HuH-7 (cell line): ENCODE results near the gene DNAH17.

Experiments
- DNase-seq: peaks from one replicate; pipeline ENCODE4 v3.0.0; 2011; ENCODE audit warnings: low spot score

Gene DNAH17

DNA sequence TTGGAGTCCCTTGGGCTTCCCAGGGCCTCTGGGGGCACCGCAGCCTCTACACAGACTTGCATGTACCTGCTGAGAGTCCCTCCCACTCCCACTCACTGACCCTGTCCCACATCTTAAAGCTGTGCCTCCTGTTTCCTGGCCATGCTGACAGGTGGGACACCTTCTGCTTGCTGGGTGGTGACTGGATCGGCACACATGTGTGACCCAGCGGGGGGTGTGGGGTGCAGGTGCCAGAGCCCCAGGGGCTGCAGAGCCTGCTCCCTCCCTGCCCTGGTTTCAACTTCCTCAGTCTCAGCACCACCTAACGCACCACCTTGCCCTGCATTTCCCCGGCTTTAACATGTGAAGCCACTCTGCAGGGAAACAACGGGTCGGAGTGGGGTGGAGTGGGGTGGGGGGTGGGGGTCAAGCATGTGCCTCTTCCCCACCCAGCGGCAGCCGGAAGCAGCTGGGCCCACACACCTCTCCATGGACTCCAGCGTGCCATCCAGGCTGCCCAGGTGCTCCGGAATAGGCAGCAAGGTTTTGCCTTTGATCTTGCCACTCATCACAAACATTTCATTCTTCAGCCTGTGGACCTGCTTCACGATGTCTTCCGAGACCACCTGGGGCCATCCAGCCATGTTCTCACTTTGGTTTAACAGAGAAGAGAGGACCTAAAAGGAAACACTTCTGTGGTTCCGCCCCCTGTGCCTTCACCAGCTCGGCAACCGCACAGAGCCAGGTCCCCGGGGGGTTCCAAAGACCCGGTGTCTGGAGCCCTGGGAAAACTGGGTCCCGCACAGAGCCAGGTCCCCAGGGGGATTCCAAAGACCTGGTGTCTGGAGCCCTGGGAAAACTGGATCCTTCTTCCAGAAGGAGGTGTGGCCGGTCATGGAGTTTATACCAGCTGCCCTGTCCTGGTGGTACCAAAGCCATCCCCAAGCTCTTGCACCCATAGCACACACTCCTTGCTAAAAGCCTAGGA, 4.7 kb downstream of the DNAH17 start:
- no peak for DNase-seq

- DNase-seq = no peak
Observed at GRCh38 chr17:78571329-78571728, 5.9 kb downstream of the DNAH17 start.

DNA sequence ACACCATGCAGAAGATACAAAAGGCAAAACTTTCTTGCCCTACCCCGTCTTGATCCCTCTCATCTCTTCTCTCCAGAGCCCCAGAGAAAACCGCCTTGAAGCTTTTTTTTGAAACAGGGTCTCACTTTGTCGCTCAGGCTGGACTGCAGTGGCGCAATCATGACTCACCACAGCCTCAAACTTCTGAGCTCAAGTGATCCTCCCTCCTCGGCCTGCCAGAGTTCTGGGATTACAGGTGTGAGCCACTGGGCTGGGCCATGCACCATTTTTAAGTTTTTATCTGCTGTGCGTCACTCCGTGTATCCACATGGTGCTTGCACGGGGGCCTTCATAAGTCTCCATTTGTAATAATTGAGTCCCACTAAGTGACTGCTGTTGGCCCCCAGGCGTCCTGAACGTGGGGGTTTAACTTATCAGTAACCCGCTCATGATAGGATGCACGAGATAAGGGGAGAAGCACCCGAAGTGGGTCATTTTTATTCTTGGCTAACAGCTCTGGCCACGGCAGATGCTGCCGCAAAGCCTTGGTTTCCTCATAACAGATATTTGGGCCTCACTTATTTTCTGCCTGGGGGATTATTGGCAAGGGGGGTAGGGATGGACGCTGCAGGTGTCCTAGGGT, 8.6 kb downstream of the DNAH17 start:
- DNase-seq = no peak

- no peak for DNase-seq
Observed at GRCh38 chr17:78567991-78568390, 9.2 kb downstream of the DNAH17 start.

DNA sequence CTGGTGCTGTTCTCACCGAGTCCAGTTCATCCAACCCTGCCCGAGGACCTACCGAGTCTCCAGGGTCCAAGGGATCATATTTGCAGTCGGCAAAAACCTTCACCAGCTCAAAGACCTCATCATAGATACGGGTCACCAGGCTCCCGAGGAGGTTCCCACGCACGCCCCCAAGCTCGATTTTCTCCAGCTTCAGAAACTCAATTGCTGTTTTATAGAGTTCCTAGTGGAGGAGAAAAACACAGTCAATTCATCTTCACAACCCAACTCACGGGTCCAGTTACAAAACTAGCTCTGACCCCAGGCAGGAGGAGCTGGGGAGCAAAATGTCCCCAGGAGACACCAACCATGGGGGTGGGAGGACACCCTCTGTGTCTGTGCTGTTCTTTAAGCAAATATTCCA, 10.2 kb downstream of the DNAH17 start:
- DNase-seq = no peak

DNA sequence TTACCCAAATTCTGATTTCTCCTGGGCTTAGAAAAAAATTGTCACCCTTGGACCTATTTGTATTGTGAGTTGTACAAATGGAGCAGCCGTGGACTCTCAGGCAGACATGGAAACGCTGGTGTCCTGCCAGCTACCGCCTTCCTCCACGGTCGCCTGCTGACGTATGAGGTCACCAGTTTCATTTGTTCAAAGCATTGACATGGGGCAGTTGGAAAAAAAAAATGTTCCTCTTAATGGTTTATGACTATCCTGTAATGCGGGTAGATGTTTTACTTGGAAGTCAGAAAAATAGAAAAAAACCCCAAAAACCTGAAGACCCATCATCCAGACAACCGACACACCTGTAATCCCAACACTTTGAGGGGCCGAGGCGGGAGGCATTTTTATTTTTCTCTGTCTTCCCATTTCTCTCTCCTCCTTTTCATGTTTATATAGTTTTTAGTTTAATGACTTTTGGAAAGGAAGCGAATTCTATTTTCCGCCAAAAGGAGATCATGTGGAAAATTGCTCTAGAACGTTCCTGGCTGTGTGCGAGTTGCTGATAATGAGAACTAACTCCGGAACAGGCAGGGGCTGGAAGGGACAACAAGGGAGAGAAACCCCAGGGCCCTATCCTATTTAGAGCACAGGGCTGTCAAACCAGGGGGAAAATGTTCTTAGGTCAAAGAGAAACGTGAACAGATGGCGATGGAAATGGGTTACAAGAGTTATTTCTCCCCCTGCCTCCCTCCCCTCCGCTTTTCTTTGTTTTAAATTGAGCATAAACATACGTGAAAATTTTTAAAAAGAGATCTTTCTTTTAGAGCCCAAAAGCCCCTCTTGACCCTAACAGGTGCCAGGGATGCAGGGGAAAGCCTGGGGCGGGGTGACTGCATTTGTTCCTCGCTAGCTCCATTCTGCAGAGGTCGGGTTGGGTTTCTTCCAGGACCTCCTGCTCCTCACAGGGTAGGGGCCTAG, 13.7 kb downstream of the DNAH17 start:
- no peak for DNase-seq

- no peak for DNase-seq
Observed at GRCh38 chr17:78562734-78563133, 14.5 kb downstream of the DNAH17 start.

DNA sequence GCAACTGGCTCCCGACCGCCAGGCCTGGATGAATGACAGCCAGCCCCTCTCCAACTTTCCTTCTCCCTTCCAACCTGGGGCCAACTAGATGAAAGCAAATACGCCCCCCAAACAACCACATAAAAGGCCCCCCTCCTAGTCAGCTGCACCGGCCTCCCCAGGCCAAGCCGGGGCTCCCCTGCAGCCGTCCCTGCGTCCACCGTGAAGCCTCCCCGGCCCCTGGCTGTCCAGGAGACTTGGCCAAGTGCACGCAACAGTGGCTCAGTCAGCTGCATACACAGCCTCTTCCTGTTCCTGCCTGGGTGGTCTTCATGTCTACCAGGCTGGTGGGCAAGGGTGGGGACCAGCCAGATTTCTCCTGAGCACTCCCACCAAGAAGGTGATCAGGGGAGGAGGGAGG, 16.0 kb downstream of the DNAH17 start:
- no peak for DNase-seq

DNA sequence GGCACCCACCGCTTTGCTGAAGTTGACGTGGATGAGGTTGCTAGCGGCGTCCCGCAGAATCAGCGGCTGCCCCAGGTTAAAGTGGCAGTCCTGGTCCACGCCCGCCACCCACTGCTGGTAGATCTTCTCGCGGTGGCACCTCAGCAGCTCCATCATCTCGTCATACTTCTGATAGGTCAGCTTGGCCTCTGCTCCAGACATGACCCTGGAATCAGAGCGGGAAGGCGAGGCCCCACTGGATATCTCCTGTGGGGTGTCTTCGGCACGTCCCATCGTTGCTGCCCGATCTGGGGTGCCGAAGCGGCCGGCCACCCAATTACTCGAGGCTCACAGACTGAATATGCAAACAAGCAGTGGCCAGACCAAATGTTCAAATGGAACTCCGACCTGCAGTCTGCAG, 16.5 kb downstream of the DNAH17 start:
- DNase-seq = no peak

DNA sequence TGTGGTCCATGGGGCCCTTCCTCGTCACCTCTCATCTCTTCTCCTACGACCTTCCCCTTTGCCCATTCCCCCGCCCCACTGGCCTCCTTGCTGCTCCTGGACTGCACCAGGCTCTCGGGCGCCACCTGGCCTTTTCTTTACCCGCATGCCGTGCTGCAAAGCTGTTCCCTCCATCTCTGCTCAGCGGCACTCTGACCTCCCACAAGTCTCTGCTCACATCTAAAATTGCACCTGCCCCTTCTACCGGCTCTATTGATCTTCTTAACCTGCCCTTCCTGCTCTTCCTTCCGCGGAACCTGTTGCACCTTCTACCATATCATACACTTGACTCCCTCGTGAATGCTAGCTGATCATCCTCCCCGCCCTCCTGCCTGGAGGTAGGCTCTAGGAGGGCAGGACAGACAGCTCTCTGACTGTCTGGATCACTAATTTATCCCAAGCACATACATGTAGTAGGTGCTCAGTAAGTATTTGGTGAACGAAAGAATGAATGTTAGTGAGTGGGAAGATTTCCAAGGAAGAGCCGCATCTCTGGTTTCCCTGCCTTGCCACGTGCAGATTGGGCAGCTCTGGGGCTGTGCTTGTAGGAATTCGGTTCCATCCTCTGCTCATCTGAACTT, 17.3 kb downstream of the DNAH17 start:
- DNase-seq = peak; percentile 40

DNA sequence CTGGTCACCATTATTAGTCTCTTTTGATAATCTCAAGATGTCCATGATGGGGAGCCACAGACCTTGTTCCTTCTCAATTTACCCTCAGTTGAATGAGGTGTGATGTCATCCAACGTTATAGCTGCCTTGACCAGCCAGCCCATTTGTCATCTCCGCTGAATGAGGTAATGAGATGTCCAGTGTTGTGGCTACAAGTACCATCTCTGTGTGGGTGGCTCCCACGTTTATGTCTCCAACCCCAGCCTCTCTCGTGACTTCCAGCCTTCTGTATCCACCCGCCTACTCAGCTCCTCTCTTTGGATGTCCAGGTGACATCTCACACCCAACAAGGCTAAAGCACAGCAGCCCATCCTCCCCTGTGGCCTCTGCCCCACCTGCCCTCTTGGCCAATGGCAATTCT, 18.2 kb downstream of the DNAH17 start:
- no peak for DNase-seq

DNA sequence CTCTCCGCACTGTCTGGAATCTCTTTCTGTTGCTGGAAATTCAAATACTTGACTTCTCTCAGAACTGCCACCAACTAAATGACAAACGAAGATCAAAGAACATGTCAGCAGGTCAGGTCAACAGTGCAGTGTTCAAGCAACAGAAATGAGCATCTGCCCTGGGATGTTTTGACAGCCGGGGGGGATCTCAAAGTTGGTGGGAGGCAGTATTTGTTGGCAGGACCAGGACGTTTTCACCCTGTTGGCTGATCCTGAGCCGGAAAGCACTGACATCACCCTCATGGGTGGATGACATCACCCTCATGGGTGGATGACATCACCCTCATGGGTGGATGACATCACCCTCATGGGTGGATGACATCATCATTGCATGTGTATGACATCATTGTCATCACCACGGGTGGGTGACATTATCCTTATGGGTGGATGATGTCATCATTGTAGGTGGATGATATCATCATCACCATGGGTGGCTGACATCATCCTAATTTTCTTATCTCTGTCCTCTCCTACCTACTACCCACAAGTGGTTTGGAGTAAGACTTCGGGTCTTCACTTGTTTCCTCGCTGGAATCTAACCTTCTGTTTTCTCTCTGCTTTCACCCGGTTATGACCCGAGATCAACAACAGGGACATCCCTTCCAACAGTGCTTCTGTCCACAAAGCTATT, 18.9 kb downstream of the DNAH17 start:
- peak; percentile 42 for DNase-seq

- no peak for DNase-seq
Observed at GRCh38 chr17:78557598-78558039, 19.6 kb downstream of the DNAH17 start.

GRCh38 chr17:78556812-78557211, 20.4 kb downstream of the DNAH17 start:
- no peak for DNase-seq

GRCh38 chr17:78555746-78556401, 21.3 kb downstream of the DNAH17 start:
- no peak for DNase-seq

GRCh38 chr17:78550464-78550863, 26.7 kb downstream of the DNAH17 start:
- no peak for DNase-seq

DNA sequence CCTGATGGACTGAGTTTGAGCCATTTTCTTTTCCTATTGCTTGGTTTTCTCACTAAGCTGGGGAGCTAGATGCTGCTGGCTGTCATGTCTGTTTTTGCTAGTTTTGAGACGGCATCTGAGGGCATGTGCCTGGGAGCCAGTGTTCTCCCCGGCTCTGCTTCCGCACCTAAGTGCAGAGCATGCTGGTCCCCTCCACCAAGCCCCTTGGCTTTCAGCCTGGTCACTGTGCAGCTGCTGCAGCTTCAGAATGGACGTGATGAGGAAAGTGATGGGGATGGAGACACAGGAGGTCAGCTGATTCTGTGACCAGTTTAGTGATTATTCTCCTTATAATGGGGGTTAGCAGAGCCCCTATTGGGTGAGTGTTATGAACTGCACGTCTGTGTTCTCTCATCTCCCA, 28.5 kb downstream of the DNAH17 start:
- no peak for DNase-seq

GRCh38 chr17:78547035-78547434, 30.2 kb downstream of the DNAH17 start:
- no peak for DNase-seq

DNA sequence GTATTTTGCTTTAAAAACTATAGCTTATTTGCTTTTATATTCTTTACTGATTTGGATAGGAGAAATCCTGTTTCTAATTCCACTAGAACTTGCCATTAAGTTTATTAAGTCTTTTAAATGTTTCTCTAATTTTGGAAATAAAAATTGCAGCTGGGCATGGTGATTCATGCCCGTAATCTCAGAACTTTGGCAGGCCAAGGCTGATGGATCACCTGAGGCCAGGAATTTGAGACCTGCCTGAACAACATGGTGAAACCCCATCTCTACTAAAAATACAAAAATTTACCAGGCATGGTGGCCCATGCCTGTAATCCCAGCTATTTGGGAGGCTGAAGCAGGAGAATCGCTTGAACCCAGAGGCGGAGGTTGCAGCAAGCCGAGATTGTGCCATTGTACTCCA, 30.7 kb downstream of the DNAH17 start:
- no peak for DNase-seq

GRCh38 chr17:78544881-78545755, 32.1 kb downstream of the DNAH17 start:
- DNase-seq = no peak
